Sigmoid colon (tissue), 7 donors: ENCODE measurements around the gene KDM7A. TPM values are rescaled to one million over a fixed set of nuclear protein-coding genes. Genes with fewer than 3 reads are reported as not detected.

Experiments used
- DNase-seq: peaks from one replicate; pipeline ENCODE4 v3.0.0-alpha.2; 2019
- H3K27ac ChIP-seq, 4 donors: fragments of 200-600 bp; sonication (generic); one replicate each; pipeline ENCODE4 v1.5.1; 2016 to 2019; ENCODE audit warnings: mild to moderate bottlenecking in 1 of 4
- H3K27me3 ChIP-seq, 3 donors: fragments of 200-600 bp; sonication (generic); one replicate each; pipeline ENCODE4 v1.5.1; 2019; ENCODE audit warnings: mild to moderate bottlenecking in 1 of 3
- H3K36me3 ChIP-seq, 4 donors: fragments of 200-600 bp; sonication (generic); one replicate each; pipeline ENCODE4 v1.5.1; 2016 to 2019
- H3K4me1 ChIP-seq, 4 donors: fragments of 200-600 bp; sonication (generic); one replicate each; pipeline ENCODE4 v1.5.1; 2017 to 2019
- H3K4me3 ChIP-seq, 4 donors: fragments of 200-600 bp; sonication (generic); one replicate each; pipeline ENCODE4 v1.5.1; 2017 to 2019; ENCODE audit warnings: mild to moderate bottlenecking in 2 of 4, moderate library complexity in 1 of 4
- H3K9me3 ChIP-seq, 4 donors: fragments of 200-600 bp in 3 of 4; sonication (generic) in 3 of 4; one replicate each; pipeline versions ENCODE4 v1.5.1 to v1.6.1; 2013 to 2019
- CTCF ChIP-seq, 4 experiments: fragments of 450-650 bp in 3 of 4; fragments of 200-600 bp in 1 of 4; IDR thresholded peaks; one replicate each; pipeline ENCODE4 v1.5.1; 2016 to 2019; ENCODE audit warnings: antibody characterized with exemption in 4 of 4, mild to moderate bottlenecking in 3 of 4, moderate library complexity in 2 of 4
- EP300 ChIP-seq, 4 donors: sonication (generic); formaldehyde crosslinking; IDR thresholded peaks; one replicate each; pipeline ENCODE4 v1.6.1; 2017; ENCODE audit warnings: antibody characterized with exemption in 4 of 4
- POLR2A ChIP-seq, 2 donors: fragments of 450-650 bp; IDR thresholded peaks; one replicate each; pipeline ENCODE4 v1.6.1; 2016; ENCODE audit warnings: antibody characterized with exemption in 2 of 2, mild to moderate bottlenecking in 2 of 2, moderate library complexity in 2 of 2
- POLR2AphosphoS5 ChIP-seq, 4 donors: sonication (generic); formaldehyde crosslinking; IDR thresholded peaks; one replicate each; pipeline ENCODE4 v1.6.1; 2017; ENCODE audit warnings: antibody characterized with exemption in 4 of 4
- WGBS, 2 donors: extraction: QIAGEN DNeasy Blood & Tissue Kit; methylation state at CpG; one replicate each; pipeline ENCODE4 v1.1.7; 2013; 5-methylcytosine and 5-hydroxymethylcytosine counted together
- intact Hi-C: fragments of 100-400 bp; cut with DNase I; formaldehyde crosslinking; loops from one replicate; pipeline ENCODE4 v1.15.1; 2023
- polyA plus RNA-seq, 3 donors: library from polyadenylated mRNA; stranded (reverse); fragments of 200-250 nt; gene quantifications; one replicate each; pipeline ENCODE4 v1.2.3, GENCODE V29; 2013
- total RNA-seq, 4 donors: library from RNA; depleted of rRNA; stranded (reverse); fragments of >200 nt; gene quantifications; one replicate each; pipeline ENCODE4 v1.1.0, GENCODE V29; 2016
- donor health status: healthy with polysubstance abuse.
- donor health status: Bipolar disorder and iron deficiency.
- donor health status: healthy.

Gene KDM7A
- total and polyA plus RNA-seq, 7 donors: 8.4 to 31.6 (median 17.0) TPM

GRCh38 chr7:140142031-140142430 lies 34.8 kb downstream of the KDM7A start:
- no peak for DNase-seq
- Histone ChIP-seq H3K36me3 (peaks cover 0 to 9% (median 0%) of the 10 kb centered on the region in 4 donors), H3K27me3 (no peaks in the 10 kb centered on the region), H3K27ac (no peak overlapping the region), H3K4me3 (no peak overlapping the region), H3K9me3 (no peaks in the 10 kb centered on the region), H3K4me1 (no peaks in the 10 kb centered on the region)
- intact Hi-C loops: no loop called here
- TF ChIP-seq CTCF (IDR thresholded peaks at IDR 0.05): no peak
- TF ChIP-seq POLR2AphosphoS5 (IDR thresholded peaks at IDR 0.05): no peak
- no peak for TF ChIP-seq EP300 (IDR thresholded peaks at IDR 0.05)
- no peak for TF ChIP-seq POLR2A (IDR thresholded peaks at IDR 0.05)

GRCh38 chr7:140141256-140141655 lies 35.5 kb downstream of the KDM7A start:
- TF ChIP-seq EP300 (IDR thresholded peaks at IDR 0.05) (no peak), POLR2AphosphoS5 (IDR thresholded peaks at IDR 0.05) (no peak), CTCF (IDR thresholded peaks at IDR 0.05) (no peak), POLR2A (IDR thresholded peaks at IDR 0.05) (no peak)

GRCh38 chr7:140137078-140137477 lies 39.7 kb downstream of the KDM7A start:
- TF ChIP-seq POLR2A (IDR thresholded peaks at IDR 0.05): no peak
- no peak for TF ChIP-seq EP300 (IDR thresholded peaks at IDR 0.05)
- DNase-seq: no peak
- Histone ChIP-seq H3K4me1 (no peaks in the 10 kb centered on the region), H3K4me3 (no peak overlapping the region), H3K36me3 (peaks cover 0 to 23% (median 3%) of the 10 kb centered on the region in 4 donors), H3K27ac (no peak overlapping the region), H3K9me3 (no peaks in the 10 kb centered on the region), H3K27me3 (no peaks in the 10 kb centered on the region)
- 83 to 84% methylated on average over 2 of the region's 2 CpGs for WGBS, 2 donors
- intact Hi-C loops: no loop called here

More at GRCh38 chr7:140141256-140141655, 35.5 kb downstream of the KDM7A start:
- WGBS, 2 donors: 82 to 92% methylated on average over 3 of the region's 3 CpGs
- H3K4me1 ChIP-seq: no peaks in the 10 kb centered on the region
- no peaks in the 10 kb centered on the region for H3K9me3 ChIP-seq
- peaks cover 0 to 9% (median 0%) of the 10 kb centered on the region in 4 donors for H3K36me3 ChIP-seq
- intact Hi-C loops: no loop called here
- no peaks in the 10 kb centered on the region for H3K27me3 ChIP-seq
- H3K27ac ChIP-seq: no peak overlapping the region
- no peak overlapping the region for H3K4me3 ChIP-seq
- DNase-seq: no peak

- Histone ChIP-seq H3K36me3 (peaks cover 0 to 33% (median 3%) of the 10 kb centered on the region in 4 donors), H3K4me1 (no peaks in the 10 kb centered on the region), H3K27ac (no peak overlapping the region), H3K9me3 (no peaks in the 10 kb centered on the region), H3K27me3 (no peaks in the 10 kb centered on the region), H3K4me3 (no peak overlapping the region)
- no peak for DNase-seq
- intact Hi-C loops: no loop called here
- TF ChIP-seq POLR2AphosphoS5 (IDR thresholded peaks at IDR 0.05): no peak
- TF ChIP-seq POLR2A (IDR thresholded peaks at IDR 0.05): no peak
- TF ChIP-seq EP300 (IDR thresholded peaks at IDR 0.05): no peak
Measured at GRCh38 chr7:140136073-140136472, 40.7 kb downstream of the KDM7A start.

- Histone ChIP-seq H3K27me3 (no peaks in the 10 kb centered on the region), H3K9me3 (no peaks in the 10 kb centered on the region), H3K4me1 (no peaks in the 10 kb centered on the region), H3K4me3 (no peak overlapping the region), H3K27ac (no peak overlapping the region), H3K36me3 (peaks cover 0 to 51% (median 4%) of the 10 kb centered on the region in 4 donors)
- no peak for DNase-seq
- TF ChIP-seq CTCF (IDR thresholded peaks at IDR 0.05) (no peak), POLR2AphosphoS5 (IDR thresholded peaks at IDR 0.05) (no peak), POLR2A (IDR thresholded peaks at IDR 0.05) (no peak), EP300 (IDR thresholded peaks at IDR 0.05) (no peak)
- 83 to 96% methylated on average over 2 of the region's 2 CpGs for WGBS, 2 donors
- intact Hi-C loops: no loop called here
Measured at GRCh38 chr7:140134039-140134438, 42.7 kb downstream of the KDM7A start.
